HCT116 (cell line): ENCODE results near the gene KLK7. TPM values are rescaled to one million over a fixed set of nuclear protein-coding genes. Genes with fewer than 3 reads are reported as not detected.

ENCODE experiments used
- ATAC-seq: fragments of 200-7000 bp; cut with Tn5 transposase; 2 replicates; pipeline ENCODE4 v1.9.1; 2020; ENCODE audit warnings: mild to moderate bottlenecking, moderate library complexity
- BruUV-seq: library from RNA; stranded (reverse); fragments of 400-500 nt; replicated peaks from 2 replicates; lab custom pipeline; 2021; lab: Mats Ljungman, UMichigan
- CTCF ChIA-PET: fragments of 300-600 bp; sonication (Branson Sonifier 250); formaldehyde crosslinking; loops from one replicate; lab custom pipeline; 2021; ENCODE audit warnings: antibody characterized with exemption; lab: Charles Lee
- POLR2A ChIA-PET: fragments of 300-600, 350-600 bp; sonication (Branson Sonifier 250); formaldehyde crosslinking; loops from one replicate; lab custom pipeline; 2021; ENCODE audit warnings: antibody characterized with exemption; lab: Charles Lee
- RAD21 ChIA-PET, 2 experiments: fragments of 300-600 bp; sonication (Branson Sonifier 250); formaldehyde crosslinking; loops; one replicate each; lab custom pipeline; 2023; ENCODE audit warnings: low total read pairs in 2 of 2; ENCODE audit not compliant: uncharacterized antibody in 2 of 2, unreplicated experiment in 2 of 2, low non-redundant PET in 1 of 2; lab: Charles Lee
- DNase-seq: peaks from one replicate; pipeline ENCODE4 v3.0.0-alpha.2; 2010; ENCODE audit warnings: low read depth, low spot score
- H2AFZ ChIP-seq: fragments of 200-600 bp; shearing (Covaris generic), sonication (generic); 2 replicates; pipeline ENCODE4 v1.6.1; 2017; ENCODE audit warnings: low read depth, mixed run types, mixed read lengths, antibody characterized with exemption, low read length; ENCODE audit not compliant: poor library complexity, severe bottlenecking
- H3K27ac ChIP-seq: 2 replicates; pipeline ENCODE4 v1.5.1; 2012; ENCODE audit warnings: low read depth, low read length
- H3K27me3 ChIP-seq: fragments of 200-600 bp; sonication (generic); 2 replicates; pipeline ENCODE4 v1.6.1; 2016; ENCODE audit warnings: mixed run types, low read length, mixed read lengths; ENCODE audit not compliant: insufficient read depth
- H3K36me3 ChIP-seq, 2 experiments: fragments of 200-500 bp in 1 of 2; fragments of 200-600 bp in 1 of 2; sonication (Bioruptor generic) in 1 of 2; sonication (generic) in 1 of 2; 2 replicates each; pipeline versions ENCODE4 v1.5.1 to v1.6.1; 2014 to 2016; ENCODE audit warnings: low read length in 2 of 2, inconsistent platforms in 1 of 2, mixed read lengths in 1 of 2, mixed run types in 1 of 2; ENCODE audit not compliant: insufficient read depth in 2 of 2, control insufficient read depth in 1 of 2
- H3K4me1 ChIP-seq, 2 experiments: fragments of 200-600 bp in 1 of 2; sonication (generic) in 1 of 2; 2 replicates each; pipeline versions ENCODE4 v1.5.1 to v1.6.1; 2012 to 2017; ENCODE audit warnings: low read length in 2 of 2, inconsistent platforms in 1 of 2, mild to moderate bottlenecking in 1 of 2, mixed read lengths in 1 of 2, mixed run types in 1 of 2, moderate library complexity in 1 of 2; ENCODE audit not compliant: insufficient read depth in 2 of 2, control insufficient read depth in 1 of 2
- H3K4me2 ChIP-seq: fragments of 200-600 bp; sonication (generic); 2 replicates; pipeline ENCODE4 v1.6.1; 2017; ENCODE audit warnings: mixed run types, low read length, mixed read lengths
- H3K4me3 ChIP-seq, 2 experiments: fragments of 200-600 bp in 1 of 2; sonication (generic) in 1 of 2; replicated peaks in 1 of 2; 2 replicates each; pipeline ENCODE4 v1.5.1; 2011 to 2016; ENCODE audit warnings: low read length in 2 of 2, control low read depth in 1 of 2, low read depth in 1 of 2, mild to moderate bottlenecking in 1 of 2, mixed read lengths in 1 of 2, mixed run types in 1 of 2
- H3K79me2 ChIP-seq: fragments of 200-600 bp; sonication (generic); 2 replicates; pipeline ENCODE4 v1.6.1; 2017; ENCODE audit warnings: mild to moderate bottlenecking, mixed run types, low read length, moderate library complexity, mixed read lengths; ENCODE audit not compliant: insufficient read depth
- H3K9ac ChIP-seq: fragments of 200-600 bp; sonication (generic); 2 replicates; pipeline ENCODE4 v1.6.1; 2016; ENCODE audit warnings: low read length, mixed read lengths
- H3K9me2 ChIP-seq: fragments of 200-600 bp; sonication (generic), shearing (Covaris generic); 2 replicates; pipeline ENCODE4 v1.6.1; 2017; ENCODE audit warnings: mixed run types, mild to moderate bottlenecking, moderate library complexity; ENCODE audit not compliant: insufficient read depth
- H3K9me3 ChIP-seq, 2 experiments: fragments of 200-500 bp in 1 of 2; fragments of 200-600 bp in 1 of 2; sonication (Bioruptor generic) in 1 of 2; sonication (generic) in 1 of 2; 2 replicates each; pipeline ENCODE4 v1.6.1; 2014 to 2017; ENCODE audit warnings: low read length in 2 of 2, mixed read lengths in 2 of 2, inconsistent platforms in 1 of 2, low read depth in 1 of 2, mild to moderate bottlenecking in 1 of 2, mixed run types in 1 of 2, moderate library complexity in 1 of 2; ENCODE audit not compliant: control insufficient read depth in 1 of 2, insufficient read depth in 1 of 2
- H4K20me1 ChIP-seq: fragments of 200-600 bp; sonication (generic), shearing (Covaris generic); 2 replicates; pipeline ENCODE4 v1.6.1; 2017; ENCODE audit warnings: mixed run types, mild to moderate bottlenecking, moderate library complexity; ENCODE audit not compliant: insufficient read depth
- ATF3 ChIP-seq: IDR thresholded peaks from 2 replicates; pipeline ENCODE4 v1.6.1; 2012
- CBX3 ChIP-seq: IDR thresholded peaks from 2 replicates; pipeline ENCODE4 v1.6.1; 2012; ENCODE audit warnings: low read depth
- CEBPB ChIP-seq: IDR thresholded peaks from 2 replicates; pipeline ENCODE4 v1.6.1; 2012; ENCODE audit warnings: low read depth
- CTCF ChIP-seq, 3 experiments: fragments of 200-600 bp in 1 of 3; sonication (generic) in 1 of 3; IDR thresholded peaks in 2 of 3; conservative IDR thresholded peaks in 1 of 3; 2 replicates each; pipeline ENCODE4 v1.5.1; 2012 to 2017; ENCODE audit warnings: low read depth in 2 of 3, low read length in 2 of 3, antibody characterized with exemption in 1 of 3, borderline replicate concordance in 1 of 3, control low read depth in 1 of 3, mild to moderate bottlenecking in 1 of 3, mixed read lengths in 1 of 3, mixed run types in 1 of 3, moderate library complexity in 1 of 3; ENCODE audit not compliant: insufficient read depth in 1 of 3
- EGR1 ChIP-seq: IDR thresholded peaks from 2 replicates; pipeline ENCODE4 v1.6.1; 2012; ENCODE audit warnings: low read depth
- ELF1 ChIP-seq: IDR thresholded peaks from 2 replicates; pipeline ENCODE4 v1.6.1; 2012; ENCODE audit warnings: low read depth, borderline replicate concordance
- EZH2phosphoT487 ChIP-seq: fragments of 200-600 bp; IDR thresholded peaks from 2 replicates; pipeline ENCODE4 v1.6.1; 2018; ENCODE audit warnings: antibody characterized with exemption, borderline replicate concordance
- FOSL1 ChIP-seq: IDR thresholded peaks from 2 replicates; pipeline ENCODE4 v1.6.1; 2012; ENCODE audit warnings: low read depth
- JUND ChIP-seq: IDR thresholded peaks from 2 replicates; pipeline ENCODE4 v1.6.1; 2012
- POLR2A ChIP-seq: IDR thresholded peaks from 2 replicates; pipeline ENCODE4 v1.7.0; 2011; ENCODE audit warnings: borderline replicate concordance; ENCODE audit not compliant: insufficient read depth, insufficient read length; ENCODE audit errors: extremely low read depth
- RAD21 ChIP-seq: IDR thresholded peaks from 2 replicates; pipeline ENCODE4 v1.6.1; 2012; ENCODE audit warnings: low read depth, mild to moderate bottlenecking
- REST ChIP-seq: IDR thresholded peaks from 2 replicates; pipeline ENCODE4 v1.6.1; 2012; ENCODE audit warnings: low read depth
- SIN3A ChIP-seq: IDR thresholded peaks from 2 replicates; pipeline ENCODE4 v1.6.1; 2012; ENCODE audit warnings: low read depth
- SP1 ChIP-seq: IDR thresholded peaks from 2 replicates; pipeline ENCODE4 v1.6.1; 2012; ENCODE audit warnings: low read depth
- SRF ChIP-seq: IDR thresholded peaks from 2 replicates; pipeline ENCODE4 v1.6.1; 2012; ENCODE audit warnings: low read depth
- TCF7L2 ChIP-seq: IDR thresholded peaks from 2 replicates; pipeline ENCODE4 v1.7.0; 2011; ENCODE audit warnings: borderline replicate concordance, inconsistent platforms; ENCODE audit not compliant: insufficient read depth, insufficient read length; ENCODE audit errors: extremely low read depth
- YY1 ChIP-seq: IDR thresholded peaks from 2 replicates; pipeline ENCODE4 v1.6.1; 2011; ENCODE audit warnings: low read length, low read depth, moderate library complexity, mild to moderate bottlenecking; ENCODE audit not compliant: insufficient replicate concordance; ENCODE audit errors: extremely low read depth
- ZBTB33 ChIP-seq: IDR thresholded peaks from 2 replicates; pipeline ENCODE4 v1.6.1; 2011; ENCODE audit warnings: mild to moderate bottlenecking, low read length, moderate library complexity; ENCODE audit not compliant: insufficient replicate concordance; ENCODE audit errors: extremely low read depth
- ZFX ChIP-seq: fragments of 450-650 bp; IDR thresholded peaks from 2 replicates; pipeline ENCODE4 v1.6.1; 2017
- ZNF274 ChIP-seq: fragments of 200-500 bp; sonication (Bioruptor generic); IDR thresholded peaks from 2 replicates; pipeline ENCODE4 v1.6.1; 2014; ENCODE audit warnings: mild to moderate bottlenecking, low read depth, low read length, inconsistent platforms
- intact Hi-C: fragments of 100-400 bp; cut with micrococcal nuclease; formaldehyde crosslinking; loops from 2 replicates; pipeline ENCODE4 v1.10.0; 2022
- total RNA-seq: library from RNA; stranded (reverse); gene quantifications from one replicate; pipeline ENCODE4 v1.2.1, GENCODE V29; 2021; ENCODE audit not compliant: unreplicated experiment

KLK7 gene
- total RNA-seq, 1 experiment from 2014 or later = 30.5 TPM

- POLR2A ChIA-PET = no interaction called here
- BruUV-seq = no TSS peak
Observed at GRCh38 chr19:50998061-50998460, 14.3 kb upstream of the KLK7 start.

More at GRCh38 chr19:50998061-50998460, 14.3 kb upstream of the KLK7 start:
- no peak overlapping the region for H2AFZ ChIP-seq
- no peaks in the 10 kb centered on the region for H3K27me3 ChIP-seq
- DNase-seq (no peak), ATAC-seq (no peak)
- peaks cover 0 to 6% of the 10 kb centered on the region in 2 experiments; a peak in 1 of 4 replicates for H3K36me3 ChIP-seq
- H3K27ac ChIP-seq = no peak overlapping the region
- CTCF ChIA-PET = no interaction called here
- intact Hi-C loops = no loop called here
- no peak overlapping the region for H3K4me3 ChIP-seq
- peaks cover 11% of the 10 kb centered on the region; the same call in 1 of the 2 replicates for H3K79me2 ChIP-seq
- RAD21 ChIA-PET = no interaction called here
- H3K4me2 ChIP-seq = no peak overlapping the region
- H4K20me1 ChIP-seq = no peaks in the 10 kb centered on the region
- H3K9me3 ChIP-seq = no peaks in the 10 kb centered on the region
- peaks cover 15 to 50% of the 10 kb centered on the region in 2 experiments for H3K4me1 ChIP-seq
- H3K9me2 ChIP-seq = no peaks in the 10 kb centered on the region
- no peak for TF ChIP-seq REST
- TF ChIP-seq ELF1 = no peak
- TF ChIP-seq ZFX = no peak
- TF ChIP-seq EGR1 = no peak
- no peak for TF ChIP-seq CBX3
- TF ChIP-seq ZBTB33 = no peak
- no peak for TF ChIP-seq SRF
- no peak for TF ChIP-seq ZNF274
- no peak for TF ChIP-seq JUND
- TF ChIP-seq TCF7L2 = no peak
- TF ChIP-seq CTCF (IDR thresholded peaks at IDR 0.05 in 2 of 3, conservative IDR thresholded peaks at IDR 0.05 in 1 of 3; ENCODE audit: borderline replicate concordance in 1 of 3, insufficient read depth in 1 of 3, low read depth in 2 of 3, low read length in 2 of 3) = no peak
- no peak for TF ChIP-seq YY1
- TF ChIP-seq RAD21 = no peak
- TF ChIP-seq CEBPB = no peak
- no peak for TF ChIP-seq SIN3A
- TF ChIP-seq POLR2A = no peak
- TF ChIP-seq FOSL1 = no peak
- no peak for TF ChIP-seq SP1
- TF ChIP-seq EZH2phosphoT487 = no peak
- no peak for TF ChIP-seq ATF3
- H3K9ac ChIP-seq = no peak overlapping the region
